Neural cell (in vitro differentiated cells): ENCODE results near the gene C3. TPM values are rescaled to one million over a fixed set of nuclear protein-coding genes. Genes with fewer than 3 reads are reported as not detected.

Experiments used
- H2AFZ ChIP-seq: fragments of 200-600, 300-800 bp; sonication (generic), shearing (Covaris generic); 2 replicates; pipeline ENCODE4 v1.6.0; 2014; ENCODE audit warnings: low read depth, mild to moderate bottlenecking, antibody characterized with exemption, low read length, moderate library complexity
- H3F3A ChIP-seq: fragments of 200-600 bp; shearing (Covaris generic); 2 replicates; pipeline ENCODE4 v1.6.1; 2016; ENCODE audit warnings: mild to moderate bottlenecking, moderate library complexity, mixed read lengths, antibody characterized with exemption, low read length; ENCODE audit not compliant: insufficient read depth, poor library complexity, severe bottlenecking
- H3K27ac ChIP-seq: fragments of 200-600, 300-800 bp; sonication (generic), shearing (Covaris generic); 2 replicates; pipeline ENCODE4 v1.5.1; 2014; ENCODE audit warnings: mild to moderate bottlenecking, low read length, moderate library complexity
- H3K27me3 ChIP-seq: fragments of 300-800, 200-600 bp; sonication (generic), shearing (Covaris generic); 2 replicates; pipeline ENCODE4 v1.6.0; 2014; ENCODE audit warnings: mild to moderate bottlenecking, low read depth, low read length, moderate library complexity; ENCODE audit not compliant: insufficient read depth
- H3K36me3 ChIP-seq: fragments of 300-800, 200-600 bp; sonication (generic), shearing (Covaris generic); 2 replicates; pipeline ENCODE4 v1.5.1; 2014; ENCODE audit warnings: mild to moderate bottlenecking, antibody characterized with exemption, low read length, moderate library complexity; ENCODE audit not compliant: insufficient read depth
- H3K4me2 ChIP-seq: fragments of 300-800, 200-600 bp; sonication (generic), shearing (Covaris generic); 2 replicates; pipeline ENCODE4 v1.6.0; 2014; ENCODE audit warnings: mild to moderate bottlenecking, low read length
- H3K4me3 ChIP-seq: fragments of 300-800, 200-600 bp; sonication (generic), shearing (Covaris generic); 2 replicates; pipeline ENCODE4 v1.5.1; 2014; ENCODE audit warnings: mild to moderate bottlenecking, low read length, moderate library complexity
- H3K79me2 ChIP-seq: fragments of 200-600 bp; shearing (Covaris generic); replicated peaks from 2 replicates; pipeline ENCODE4 v1.6.0; 2014; ENCODE audit warnings: mild to moderate bottlenecking, low read length, moderate library complexity; ENCODE audit not compliant: insufficient read depth
- H3K9ac ChIP-seq: fragments of 300-800, 200-600 bp; sonication (generic), shearing (Covaris generic); 2 replicates; pipeline ENCODE4 v1.6.1; 2016; ENCODE audit warnings: mild to moderate bottlenecking, low read length, mixed read lengths
- H3K9me2 ChIP-seq: fragments of 200-600 bp; shearing (Covaris generic); 2 replicates; pipeline ENCODE4 v1.6.1; 2016; ENCODE audit warnings: mild to moderate bottlenecking, low read length, mixed read lengths; ENCODE audit not compliant: insufficient read depth
- H3K9me3 ChIP-seq: fragments of 200-600, 300-800 bp; sonication (generic), shearing (Covaris generic); 2 replicates; pipeline ENCODE4 v1.6.1; 2016; ENCODE audit warnings: mild to moderate bottlenecking, mixed run types, low read length, moderate library complexity, mixed read lengths
- H4K20me1 ChIP-seq: fragments of 200-600 bp; shearing (Covaris generic); 2 replicates; pipeline ENCODE4 v1.6.1; 2016; ENCODE audit warnings: mild to moderate bottlenecking, mixed run types; ENCODE audit not compliant: insufficient read depth
- CTCF ChIP-seq: fragments of 450-650 bp; IDR thresholded peaks from 2 replicates; pipeline ENCODE4 v1.5.1; 2014; ENCODE audit warnings: antibody characterized with exemption, mild to moderate bottlenecking, moderate library complexity; ENCODE audit not compliant: poor library complexity, severe bottlenecking
- EP300 ChIP-seq: fragments of 450-650 bp; conservative IDR thresholded peaks from 2 replicates; pipeline ENCODE4 v1.6.1; 2014; ENCODE audit warnings: antibody characterized with exemption, mild to moderate bottlenecking, moderate library complexity; ENCODE audit not compliant: poor library complexity, severe bottlenecking
- EZH2 ChIP-seq: fragments of 200-600, 300-800 bp; shearing (Covaris generic), sonication (generic); IDR thresholded peaks from 2 replicates; pipeline ENCODE4 v1.6.1; 2014; ENCODE audit warnings: antibody characterized with exemption, low read length, borderline replicate concordance, mild to moderate bottlenecking; ENCODE audit not compliant: insufficient read depth, poor library complexity, severe bottlenecking
- MXI1 ChIP-seq: fragments of 450-650 bp; conservative IDR thresholded peaks from 2 replicates; pipeline ENCODE4 v1.6.1; 2014; ENCODE audit warnings: antibody characterized with exemption, mild to moderate bottlenecking; ENCODE audit not compliant: poor library complexity, severe bottlenecking
- POLR2AphosphoS5 ChIP-seq: IDR thresholded peaks from 2 replicates; pipeline ENCODE4 v1.6.1; 2012
- RAD21 ChIP-seq: fragments of 450-650 bp; conservative IDR thresholded peaks from 2 replicates; pipeline ENCODE4 v1.6.1; 2014; ENCODE audit warnings: antibody characterized with exemption, mild to moderate bottlenecking, moderate library complexity
- REST ChIP-seq: IDR thresholded peaks from 2 replicates; pipeline ENCODE4 v1.6.1; 2012; ENCODE audit warnings: borderline replicate concordance
- SMC3 ChIP-seq: fragments of 450-650 bp; conservative IDR thresholded peaks from 2 replicates; pipeline ENCODE4 v1.6.1; 2014; ENCODE audit warnings: antibody characterized with exemption, mild to moderate bottlenecking, moderate library complexity; ENCODE audit not compliant: poor library complexity
- TAF1 ChIP-seq: IDR thresholded peaks from 2 replicates; pipeline ENCODE4 v1.6.1; 2012; ENCODE audit warnings: low read depth
- polyA plus RNA-seq: library from polyadenylated mRNA; depleted of rRNA; stranded (reverse); fragments of >200 nt; gene quantifications from 2 replicates; pipeline ENCODE4 v1.2.3, GENCODE V29; 2014

The C3 gene
- polyA plus RNA-seq, 1 donor from 2014 or later, result not detected

GRCh38 chr19:6649185-6649584, 71.3 kb downstream of the C3 start (continued):
- TF ChIP-seq TAF1 (no peak), SMC3 (no peak), EP300 (no peak), POLR2AphosphoS5 (no peak), MXI1 (no peak)

GRCh38 chr19:6648141-6648715, 72.2 kb downstream of the C3 start:
- Histone ChIP-seq H3K9ac (no peak overlapping the region), H3K9me2 (no peaks in the 10 kb centered on the region), H3K9me3 (no peaks in the 10 kb centered on the region), H3K27ac (no peak overlapping the region), H3K79me2 (no peaks in the 10 kb centered on the region), H3F3A (no peaks in the 10 kb centered on the region), H3K27me3 (no peaks in the 10 kb centered on the region), H3K4me2 (no peak overlapping the region), H2AFZ (no peak overlapping the region), H3K4me3 (no peak overlapping the region), H4K20me1 (no peaks in the 10 kb centered on the region), H3K36me3 (no peaks in the 10 kb centered on the region)
- TF ChIP-seq REST, result no peak
- TF ChIP-seq EZH2, result no peak
- no peak for TF ChIP-seq EP300
- TF ChIP-seq RAD21, result no peak
- no peak for TF ChIP-seq POLR2AphosphoS5
- TF ChIP-seq SMC3, result no peak
- TF ChIP-seq CTCF, result no peak
- TF ChIP-seq MXI1, result no peak

- no peak for TF ChIP-seq EZH2
- TF ChIP-seq REST, result no peak
- TF ChIP-seq TAF1, result no peak
- no peak for TF ChIP-seq EP300
- no peak for TF ChIP-seq RAD21
- no peak for TF ChIP-seq SMC3
- no peak for TF ChIP-seq MXI1
- TF ChIP-seq CTCF, result no peak
- TF ChIP-seq POLR2AphosphoS5, result no peak
- no peaks in the 10 kb centered on the region for H3K9me2 ChIP-seq
These were observed 75.7 kb downstream of the C3 start for GRCh38 chr19:6644796-6645195.

More at GRCh38 chr19:6644796-6645195, 75.7 kb downstream of the C3 start:
- Histone ChIP-seq H3K27me3 (no peaks in the 10 kb centered on the region), H2AFZ (no peak overlapping the region), H3K4me2 (no peak overlapping the region), H3K27ac (no peak overlapping the region), H3K9ac (no peak overlapping the region), H3K9me3 (no peaks in the 10 kb centered on the region), H3K4me3 (no peak overlapping the region), H3K79me2 (no peaks in the 10 kb centered on the region), H3K36me3 (no peaks in the 10 kb centered on the region), H3F3A (no peaks in the 10 kb centered on the region), H4K20me1 (no peaks in the 10 kb centered on the region)
